ENCODE measurements around the gene PATJ. TPM values are rescaled to one million over a fixed set of nuclear protein-coding genes. Genes with fewer than 3 reads are reported as not detected.

PATJ gene
- total and polyA plus RNA-seq, 8 donors = 14.8 to 45.4 (median 27.9) TPM

DNA sequence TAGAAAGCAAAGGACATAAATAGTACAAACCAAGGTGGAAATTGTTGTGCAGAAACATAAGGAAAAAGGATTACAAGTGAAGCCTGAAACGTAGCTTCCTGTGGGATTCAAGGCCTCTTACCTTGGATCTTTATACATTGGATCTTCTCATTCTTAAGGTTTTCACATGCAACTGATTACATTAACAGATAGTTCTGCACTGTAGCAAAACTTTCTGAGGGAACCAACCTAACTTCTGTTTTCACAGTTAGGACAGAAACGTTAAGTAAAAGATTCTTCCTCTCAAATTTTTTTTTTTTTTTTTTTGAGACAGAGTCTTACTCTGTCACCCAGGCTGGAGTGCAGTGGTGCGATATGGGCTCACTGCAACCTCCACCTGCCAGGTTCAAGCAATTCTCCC is 9.6 kb upstream of the PATJ start:
- Histone ChIP-seq H3K4me1 (no peaks in the 10 kb centered on the region), H3K9me3 (no peaks in the 10 kb centered on the region), H3K36me3 (no peaks in the 10 kb centered on the region), H3K27me3 (no peaks in the 10 kb centered on the region), H3K4me3 (no peak overlapping the region), H3K27ac (no peak overlapping the region)
- WGBS, 2 donors = 58 to 74% methylated on average over 3 of the region's 3 CpGs
- TF ChIP-seq, protein P1, sequence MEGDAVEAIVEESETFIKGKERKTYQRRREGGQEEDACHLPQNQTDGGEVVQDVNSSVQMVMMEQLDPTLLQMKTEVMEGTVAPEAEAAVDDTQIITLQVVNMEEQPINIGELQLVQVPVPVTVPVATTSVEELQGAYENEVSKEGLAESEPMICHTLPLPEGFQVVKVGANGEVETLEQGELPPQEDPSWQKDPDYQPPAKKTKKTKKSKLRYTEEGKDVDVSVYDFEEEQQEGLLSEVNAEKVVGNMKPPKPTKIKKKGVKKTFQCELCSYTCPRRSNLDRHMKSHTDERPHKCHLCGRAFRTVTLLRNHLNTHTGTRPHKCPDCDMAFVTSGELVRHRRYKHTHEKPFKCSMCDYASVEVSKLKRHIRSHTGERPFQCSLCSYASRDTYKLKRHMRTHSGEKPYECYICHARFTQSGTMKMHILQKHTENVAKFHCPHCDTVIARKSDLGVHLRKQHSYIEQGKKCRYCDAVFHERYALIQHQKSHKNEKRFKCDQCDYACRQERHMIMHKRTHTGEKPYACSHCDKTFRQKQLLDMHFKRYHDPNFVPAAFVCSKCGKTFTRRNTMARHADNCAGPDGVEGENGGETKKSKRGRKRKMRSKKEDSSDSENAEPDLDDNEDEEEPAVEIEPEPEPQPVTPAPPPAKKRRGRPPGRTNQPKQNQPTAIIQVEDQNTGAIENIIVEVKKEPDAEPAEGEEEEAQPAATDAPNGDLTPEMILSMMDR (IDR thresholded peaks at IDR 0.05) = no peak
- FAIRE-seq (no peak), ATAC-seq (no peak), DNase-seq (no peak)
- intact Hi-C loops (cut with DNase I) = no loop called here

DNA sequence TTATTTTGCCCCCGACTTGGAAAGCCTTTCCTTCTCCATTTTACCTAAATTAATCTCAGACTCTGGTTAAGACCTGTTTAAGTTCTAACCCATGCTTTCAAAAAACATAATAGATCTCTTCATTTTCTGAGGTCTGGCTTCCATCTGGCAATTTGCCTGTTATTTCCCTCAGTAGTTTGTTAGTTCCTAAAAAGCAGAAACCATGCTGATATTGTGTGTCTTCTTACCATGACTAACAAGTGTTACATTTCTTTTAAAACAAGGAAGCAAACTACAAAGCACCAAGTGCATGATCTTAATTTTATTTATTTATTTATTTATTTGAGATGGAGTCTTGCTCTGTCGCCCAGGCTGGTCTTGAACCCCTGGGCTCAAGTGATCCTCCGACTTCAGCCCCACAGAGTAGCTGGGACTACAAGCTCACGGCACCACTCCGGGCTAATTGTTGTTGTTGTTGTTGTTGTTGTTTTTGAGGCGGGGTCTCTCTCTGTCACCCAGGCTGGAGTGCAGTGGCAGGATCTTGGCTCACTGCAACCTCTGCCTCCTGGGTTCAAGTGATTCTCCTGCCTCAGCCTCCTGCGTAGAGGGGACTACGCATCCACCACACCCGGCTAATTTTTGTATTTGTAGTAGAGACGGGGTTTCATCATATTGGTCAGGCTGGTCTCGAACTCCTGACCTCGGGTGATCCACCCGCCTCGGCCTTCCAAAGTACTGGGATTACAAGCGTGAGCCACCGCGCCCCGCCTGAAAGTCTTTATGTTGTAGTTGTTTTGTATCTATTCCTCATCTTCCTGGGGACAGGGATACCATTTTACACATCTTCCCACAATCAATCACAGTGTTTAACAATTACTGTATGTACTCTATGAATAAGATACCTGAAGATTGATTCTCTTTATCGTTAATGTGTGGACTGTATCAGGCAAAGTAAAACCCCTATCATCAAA is 1.3 kb upstream of the PATJ start:
- FAIRE-seq = no peak
- TF ChIP-seq, protein P1 (IDR thresholded peaks at IDR 0.05) = no peak
- no peak for ATAC-seq
- 80 to 84% methylated on average over 19 of the region's 19 CpGs for WGBS, 2 donors
- H3K36me3 ChIP-seq = no peaks in the 10 kb centered on the region
- DNase-seq = no peak
- peak overlapping the region in 3 of 4 donors; percentile 92 to 95 (median 93) for H3K27ac ChIP-seq
- no peaks in the 10 kb centered on the region for H3K27me3 ChIP-seq
- H3K4me1 ChIP-seq = peaks cover 0 to 4% (median 0%) of the 10 kb centered on the region in 3 donors
- intact Hi-C loops (cut with DNase I) = no loop called here
- H3K9me3 ChIP-seq = no peaks in the 10 kb centered on the region
- H3K4me3 ChIP-seq = peak overlapping the region in 2 of 4 donors; percentile 81 to 97

DNA sequence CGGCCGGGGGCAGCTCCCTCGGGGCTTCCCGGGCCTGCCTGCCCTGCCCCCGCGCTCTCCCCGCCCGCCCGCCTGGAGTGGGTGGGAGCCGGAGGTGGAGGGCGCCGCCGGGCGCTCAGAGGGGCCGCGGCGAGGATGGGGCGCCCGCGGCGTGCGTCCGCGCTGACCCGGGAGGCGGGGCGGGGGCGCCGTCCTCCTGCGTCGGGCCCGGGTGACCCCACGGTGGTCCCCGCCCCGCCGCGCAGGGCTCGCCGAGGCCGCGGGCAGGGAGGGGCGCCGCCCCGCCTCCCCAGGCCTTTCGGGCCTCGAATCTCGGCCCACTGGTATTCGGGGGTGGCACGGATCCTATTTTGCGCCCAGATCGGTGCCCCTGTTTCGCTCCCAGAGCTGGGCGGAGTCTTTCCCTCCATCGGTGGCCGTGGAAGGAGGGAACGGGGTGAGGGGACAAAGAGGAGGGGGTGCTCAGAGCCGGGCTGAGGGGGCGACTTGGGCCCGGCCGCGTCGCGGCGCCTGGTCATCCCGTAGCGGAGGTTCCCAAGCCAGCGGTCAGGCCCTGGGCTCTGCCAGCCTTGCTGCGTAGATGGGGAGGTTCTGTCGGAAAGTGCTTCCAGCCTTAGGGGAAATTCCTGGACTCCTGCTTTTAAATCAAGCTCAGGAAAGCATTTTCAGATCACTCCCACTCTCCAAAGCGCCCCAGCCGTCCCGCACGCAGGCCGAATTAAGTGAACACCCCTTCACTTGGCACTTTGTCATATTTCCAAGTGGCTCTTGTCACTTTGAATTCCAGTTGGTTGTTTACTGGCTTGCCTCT is 545 bp downstream of the PATJ start:
- intact Hi-C loops (cut with DNase I) = no loop called here
- no peaks in the 10 kb centered on the region for H3K27me3 ChIP-seq
- WGBS, 2 donors = 0 to 1% methylated on average over 66 to 74 of the region's 74 CpGs
- H3K4me3 ChIP-seq = peak overlapping the region; percentile 58 to 97 (median 86)
- peak overlapping the region; percentile 92 to 95 (median 94) for H3K27ac ChIP-seq
- H3K4me1 ChIP-seq = peaks cover 0 to 19% (median 10%) of the 10 kb centered on the region in 3 donors
- peak in 5 of 6 donors; percentile 39 to 70 (median 46) for DNase-seq
- H3K9me3 ChIP-seq = no peaks in the 10 kb centered on the region
- TF ChIP-seq, protein P1 (IDR thresholded peaks at IDR 0.05) = no peak
- FAIRE-seq = no peak
- H3K36me3 ChIP-seq = no peaks in the 10 kb centered on the region
- peak; percentile 53 to 70 (median 58) for ATAC-seq

DNA sequence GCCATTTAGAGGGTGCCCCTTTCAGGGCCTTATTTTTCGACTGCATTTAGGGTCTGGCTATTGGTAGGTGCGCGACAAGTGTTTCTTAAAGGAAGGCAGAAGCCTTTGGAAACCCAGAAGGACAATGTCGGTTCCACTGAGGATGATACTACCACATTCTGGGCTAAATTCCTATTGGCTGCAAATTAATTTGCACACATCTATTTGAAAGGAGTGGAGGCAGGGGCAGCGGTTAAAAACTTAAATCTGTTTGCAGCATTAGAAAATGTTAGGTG is 1.1 kb downstream of the PATJ start:
- intact Hi-C loops (cut with DNase I) = no loop called here
- no peak for DNase-seq
- TF ChIP-seq, protein P1 (IDR thresholded peaks at IDR 0.05) = no peak
- FAIRE-seq = no peak
- Histone ChIP-seq H3K27me3 (no peaks in the 10 kb centered on the region), H3K4me1 (peaks cover 0 to 19% (median 10%) of the 10 kb centered on the region in 3 donors), H3K27ac (peak overlapping the region; percentile 92 to 95 (median 94)), H3K9me3 (no peaks in the 10 kb centered on the region), H3K4me3 (peak overlapping the region; percentile 58 to 97 (median 86)), H3K36me3 (no peaks in the 10 kb centered on the region)
- ATAC-seq = no peak
- 27 to 29% methylated on average over 5 of the region's 5 CpGs for WGBS, 2 donors
